Stimulated activated CD8-positive, alpha-beta memory T cell treated with anti-CD3 and anti-CD28 coated beads, Interleukin-4, amount 100 ng/mL, for 48 hours (primary cell): Measurements from ENCODE around the gene PPP2R3B.
"Not testable (repeated sequence)": the region's sequence is repeated elsewhere in the genome, so short reads cannot be mapped to it uniquely, and the experiment has no call there.

Experiments used
- DNase-seq: peaks from one replicate; pipeline ENCODE4 v3.0.0-alpha.2; 2020

Gene PPP2R3B

DNA sequence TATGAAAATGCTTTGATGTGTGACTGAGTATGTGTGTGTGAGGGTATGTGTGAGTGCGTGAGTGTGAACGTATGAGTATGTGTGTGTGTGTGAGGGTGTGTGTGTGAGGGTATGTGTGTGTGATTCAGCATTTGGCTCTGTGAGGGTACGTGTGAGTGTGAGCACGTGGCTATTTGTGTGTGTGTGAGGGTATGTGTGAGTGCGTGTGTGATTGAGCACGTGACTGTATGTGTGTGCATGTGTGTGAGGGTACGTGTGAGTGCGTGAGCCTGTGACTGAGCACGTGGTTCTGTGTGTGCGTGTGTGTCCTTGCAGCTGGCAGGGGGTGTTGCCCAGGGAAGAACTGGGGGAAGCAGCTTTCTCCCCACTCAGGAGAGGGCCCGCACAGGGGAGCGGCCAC, 16.1 kb upstream of the PPP2R3B start:
- DNase-seq: no peak

- no peak for DNase-seq
These were observed 13.6 kb upstream of the PPP2R3B start for GRCh38 chrX:400258-400657.

GRCh38 chrX:397575-397974, 10.9 kb upstream of the PPP2R3B start:
- DNase-seq: no peak

- DNase-seq: no peak
These were observed 8.1 kb upstream of the PPP2R3B start for GRCh38 chrX:394830-395229.

DNA sequence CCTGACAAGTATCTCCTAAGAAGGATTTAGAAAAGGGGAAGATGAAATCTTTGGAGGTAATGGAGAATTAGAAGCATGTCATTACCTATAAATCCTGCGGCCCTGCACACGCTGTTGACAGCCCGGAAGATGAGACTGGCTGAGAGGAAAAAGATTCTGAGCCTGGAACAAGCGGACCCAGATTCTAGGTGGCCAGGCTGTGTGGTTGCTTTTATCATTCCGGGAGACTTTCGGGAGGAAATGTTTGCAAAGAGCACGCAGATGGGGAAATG, 5.8 kb upstream of the PPP2R3B start:
- no peak for DNase-seq

GRCh38 chrX:391717-392574, 5.2 kb upstream of the PPP2R3B start:
- no peak for DNase-seq

DNA sequence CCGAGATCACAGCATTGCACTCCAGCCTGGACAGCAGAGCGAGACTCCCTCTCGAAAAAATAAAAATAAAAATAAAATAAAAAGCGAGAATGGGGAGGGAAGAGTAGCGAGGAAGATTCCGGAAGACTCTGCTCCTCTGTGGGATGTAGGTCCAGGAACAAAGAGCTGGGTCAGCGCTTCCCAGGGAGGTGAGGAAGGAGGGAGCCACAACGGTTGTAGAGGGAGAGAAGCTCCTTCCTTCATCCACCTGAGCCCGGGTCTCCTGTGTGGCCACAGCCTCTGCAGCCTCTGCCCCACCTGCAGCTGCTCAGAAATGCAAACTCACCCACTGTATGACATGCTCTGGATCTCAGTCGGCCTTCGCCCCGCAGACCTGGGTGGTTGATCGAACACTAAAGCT, 3.8 kb upstream of the PPP2R3B start:
- DNase-seq: no peak

- DNase-seq: no peak
These were observed 2.3 kb upstream of the PPP2R3B start for GRCh38 chrX:389021-389441.

DNA sequence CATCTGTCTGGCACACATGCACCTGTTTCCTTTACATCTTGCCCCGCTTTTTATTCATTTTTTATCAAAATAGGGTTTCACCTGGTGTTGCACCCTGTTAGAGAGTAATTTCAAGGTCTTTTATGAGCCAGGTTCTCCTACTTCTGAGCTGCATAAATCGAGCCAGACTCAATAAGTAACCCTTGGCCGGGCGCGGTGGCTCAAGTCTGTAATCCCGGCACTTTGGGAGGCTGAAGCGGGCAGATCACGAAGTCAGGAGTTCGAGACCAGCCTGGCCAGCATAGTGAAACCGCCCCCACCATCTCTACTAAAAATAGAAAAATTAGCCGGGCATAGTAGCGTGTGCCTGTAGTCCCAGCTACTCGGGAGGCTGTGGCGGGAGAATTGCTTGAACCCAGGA, 1.0 kb upstream of the PPP2R3B start:
- DNase-seq: no peak

DNA sequence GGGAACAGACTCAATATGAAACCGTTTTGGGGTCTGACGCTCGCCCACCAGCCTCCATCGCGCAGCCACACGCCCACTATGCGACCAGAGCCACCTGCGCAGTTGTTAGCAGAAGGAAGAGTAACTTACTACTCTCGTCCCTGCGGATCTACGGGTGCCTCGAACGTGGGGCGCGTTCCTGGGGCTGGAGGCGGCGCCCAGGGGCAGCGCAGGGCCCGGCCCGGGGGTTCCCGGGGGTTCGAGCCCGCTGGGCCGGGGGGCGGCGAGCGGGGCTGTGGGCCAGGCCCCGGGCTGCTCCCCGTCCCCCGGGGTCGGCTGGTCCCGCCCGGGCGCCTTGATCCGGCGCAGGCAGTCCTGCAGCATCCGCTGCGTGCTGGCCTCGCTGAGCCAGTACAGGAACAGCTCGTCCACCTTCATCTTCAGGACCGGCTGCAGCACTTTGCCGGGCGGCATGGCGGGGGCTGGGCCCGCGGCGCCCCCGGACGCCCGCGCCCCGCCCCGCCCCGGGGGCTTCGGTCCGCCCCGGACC, 404 bp downstream of the PPP2R3B start:
- DNase-seq: peak; percentile 67

DNA sequence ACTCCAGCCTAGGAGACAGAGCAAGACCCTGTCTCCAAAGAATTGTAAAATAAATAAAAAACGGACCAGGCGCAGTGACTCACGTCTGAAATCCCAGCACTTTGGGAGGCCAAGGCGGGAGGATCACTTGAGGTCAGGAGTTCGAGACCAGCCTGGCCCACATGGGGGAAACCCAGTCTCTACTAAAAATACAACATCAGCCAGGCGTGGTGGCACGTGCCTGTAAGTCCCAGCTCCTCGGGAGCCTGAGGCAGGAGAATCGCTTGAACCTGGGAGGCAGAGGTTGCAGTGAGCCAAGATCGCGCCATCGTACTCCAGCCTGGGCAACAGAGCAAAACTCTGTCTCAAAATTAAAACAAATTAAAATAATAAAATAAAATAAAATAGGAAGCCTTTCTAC, 971 bp downstream of the PPP2R3B start:
- DNase-seq: not testable (repeated sequence)

DNA sequence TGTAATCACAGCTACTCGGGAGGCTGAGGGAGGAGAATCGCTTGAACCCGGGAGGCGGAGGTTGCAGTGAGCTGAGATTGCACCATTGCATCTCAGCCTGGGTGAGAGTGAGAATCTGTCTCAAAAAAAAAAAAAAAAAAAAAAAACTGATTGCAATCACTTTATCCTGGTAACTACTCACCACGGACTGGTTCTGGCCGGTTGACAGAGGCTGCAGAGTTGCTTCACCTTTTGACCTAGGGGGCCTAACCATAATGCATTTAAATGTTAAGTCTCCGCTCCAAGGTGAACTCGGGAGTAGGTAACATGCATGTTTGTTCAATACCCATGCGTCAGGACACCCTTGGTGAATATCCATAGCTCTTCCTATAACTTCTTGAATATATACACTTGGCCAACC, 1.8 kb downstream of the PPP2R3B start:
- DNase-seq: no peak

DNA sequence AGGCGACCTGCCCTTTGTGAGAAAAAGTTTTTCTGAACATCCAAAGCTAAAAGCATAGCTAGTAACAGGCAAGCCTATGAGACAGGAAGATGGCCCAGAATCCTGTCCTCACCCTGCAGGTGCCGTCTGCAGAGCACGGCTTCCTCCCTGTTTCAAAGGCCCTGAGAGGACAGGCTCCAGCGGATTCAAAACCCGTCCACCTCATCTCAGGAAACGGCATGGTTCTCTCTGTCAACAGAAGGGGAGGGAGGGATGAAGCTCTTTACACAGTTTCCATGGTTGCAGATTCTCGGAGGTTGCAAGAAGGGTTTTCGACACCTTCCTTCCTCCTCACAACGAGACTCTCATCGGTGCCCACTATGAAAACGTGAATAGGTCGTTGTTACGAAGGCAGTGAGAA, 8.3 kb downstream of the PPP2R3B start:
- DNase-seq: no peak

- not testable (repeated sequence) for DNase-seq
These were observed 10.5 kb downstream of the PPP2R3B start for GRCh38 chrX:376206-376605.

GRCh38 chrX:375181-376036, 11.3 kb downstream of the PPP2R3B start:
- no peak for DNase-seq

DNA sequence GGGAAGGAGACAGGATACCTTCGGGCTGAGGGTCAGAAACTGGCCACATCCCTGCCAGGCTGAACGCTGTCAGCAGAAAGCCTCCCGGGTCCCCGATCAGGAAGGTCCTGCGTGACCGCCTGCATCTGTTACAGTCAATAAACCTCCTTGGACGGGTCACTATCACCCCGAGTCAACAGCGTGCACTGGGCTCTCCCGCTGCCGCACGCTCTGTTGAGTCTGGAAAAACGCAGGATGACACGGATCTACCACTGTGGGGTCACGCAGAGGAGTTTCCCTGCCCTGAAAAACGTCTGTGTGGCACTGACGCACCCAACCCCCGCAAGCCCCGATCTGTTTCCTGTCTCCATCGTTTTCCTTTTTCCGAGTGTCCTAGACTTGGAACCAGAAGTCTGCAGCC, 12.1 kb downstream of the PPP2R3B start:
- no peak for DNase-seq

DNA sequence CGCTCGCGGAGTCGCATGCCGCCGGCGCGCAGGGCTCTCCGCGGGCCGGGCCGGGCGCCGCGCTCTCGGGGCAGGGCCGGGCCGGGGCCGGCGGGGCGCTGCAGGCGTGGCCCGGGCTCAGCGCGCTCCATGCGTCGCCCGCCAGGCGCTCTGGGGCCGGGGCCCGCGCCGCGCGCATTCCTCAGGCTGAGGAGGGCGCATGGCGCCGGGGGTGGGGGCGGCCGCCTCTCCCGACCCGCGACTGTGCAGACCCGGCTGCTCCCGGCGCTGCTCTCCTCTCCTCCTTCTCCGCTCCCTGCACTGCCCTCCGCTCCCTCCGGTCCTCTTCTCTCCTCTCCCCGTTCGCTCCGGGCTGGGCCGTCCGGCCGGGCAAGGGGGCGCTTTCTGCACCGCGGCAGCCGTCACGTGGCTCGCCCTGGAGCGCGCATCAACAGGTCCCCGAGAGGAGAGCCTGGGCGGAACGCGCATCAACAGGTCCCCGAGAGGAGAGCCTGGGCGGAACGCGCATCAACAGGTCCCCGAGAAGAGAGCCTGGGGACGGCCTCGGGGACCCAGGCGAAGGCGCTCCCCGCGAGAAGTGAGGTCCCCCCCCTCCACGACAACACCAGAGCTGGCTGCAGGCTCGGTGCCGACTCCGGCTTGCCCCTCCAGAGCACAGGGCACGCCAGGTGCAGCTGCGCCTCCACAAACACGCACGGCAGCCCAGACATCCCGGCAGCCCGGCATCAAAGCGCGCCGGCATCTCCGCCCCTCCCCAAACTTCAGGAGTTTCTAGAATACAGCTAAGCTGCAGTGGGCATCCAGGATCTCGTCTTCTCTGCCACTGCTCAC, 12.9 kb downstream of the PPP2R3B start:
- peak; percentile 64 for DNase-seq

DNA sequence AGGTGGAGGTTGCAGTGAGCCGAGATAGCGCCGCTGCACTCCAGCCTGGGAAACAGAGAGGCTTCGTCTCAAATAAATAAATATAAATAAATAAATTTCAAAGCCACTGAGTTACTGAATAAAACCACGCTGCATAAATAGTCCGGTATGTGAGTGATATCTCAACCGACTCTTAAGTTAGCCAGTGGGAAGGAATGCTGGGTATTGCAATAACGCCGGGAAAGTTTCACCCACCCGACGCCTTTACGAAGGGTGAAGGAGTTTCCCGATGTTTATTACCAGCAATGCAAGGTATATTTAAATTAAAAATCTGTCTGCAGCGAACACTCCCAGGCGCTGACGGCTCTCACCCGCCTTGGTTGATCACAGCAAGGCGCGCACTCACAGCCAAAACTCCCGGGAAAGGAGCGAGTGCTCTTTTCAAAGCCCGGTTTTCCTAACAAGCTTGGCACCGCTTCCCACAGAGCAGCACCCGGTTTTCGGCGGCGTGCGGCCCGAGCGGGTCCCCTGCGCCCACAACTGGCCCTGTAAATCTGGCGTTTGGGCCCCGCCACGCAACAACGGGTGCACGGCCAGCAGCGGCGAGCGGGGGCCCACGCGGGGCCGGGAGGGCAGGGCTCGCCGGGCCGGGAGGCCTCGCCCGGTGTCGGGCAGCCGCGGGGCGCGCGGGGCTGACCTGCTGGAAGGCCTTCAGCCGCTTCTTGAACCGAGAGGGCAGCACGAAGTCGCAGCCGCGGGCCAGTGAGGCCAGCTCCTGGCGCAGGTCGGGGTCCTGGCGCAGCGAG, 13.7 kb downstream of the PPP2R3B start:
- DNase-seq: no peak

DNA sequence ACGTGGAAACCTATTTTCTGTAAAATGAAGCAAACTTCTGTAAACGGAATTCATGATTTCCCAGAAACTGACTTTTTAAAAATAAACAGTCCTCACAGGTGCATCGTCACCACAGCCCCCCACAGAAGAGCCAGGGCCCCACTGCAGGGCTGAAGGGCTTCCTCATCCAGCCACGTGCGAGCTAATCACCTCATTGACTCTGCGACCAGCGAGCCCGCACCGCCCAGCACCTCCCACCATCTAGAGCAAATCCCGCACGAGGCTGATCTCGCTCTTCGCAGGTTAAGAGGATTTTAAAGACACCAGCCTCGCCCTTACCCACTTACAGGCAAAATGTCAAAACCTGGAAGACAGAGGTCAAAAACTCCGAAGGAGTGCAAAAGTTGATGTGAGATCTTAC, 14.8 kb downstream of the PPP2R3B start:
- DNase-seq: no peak

DNA sequence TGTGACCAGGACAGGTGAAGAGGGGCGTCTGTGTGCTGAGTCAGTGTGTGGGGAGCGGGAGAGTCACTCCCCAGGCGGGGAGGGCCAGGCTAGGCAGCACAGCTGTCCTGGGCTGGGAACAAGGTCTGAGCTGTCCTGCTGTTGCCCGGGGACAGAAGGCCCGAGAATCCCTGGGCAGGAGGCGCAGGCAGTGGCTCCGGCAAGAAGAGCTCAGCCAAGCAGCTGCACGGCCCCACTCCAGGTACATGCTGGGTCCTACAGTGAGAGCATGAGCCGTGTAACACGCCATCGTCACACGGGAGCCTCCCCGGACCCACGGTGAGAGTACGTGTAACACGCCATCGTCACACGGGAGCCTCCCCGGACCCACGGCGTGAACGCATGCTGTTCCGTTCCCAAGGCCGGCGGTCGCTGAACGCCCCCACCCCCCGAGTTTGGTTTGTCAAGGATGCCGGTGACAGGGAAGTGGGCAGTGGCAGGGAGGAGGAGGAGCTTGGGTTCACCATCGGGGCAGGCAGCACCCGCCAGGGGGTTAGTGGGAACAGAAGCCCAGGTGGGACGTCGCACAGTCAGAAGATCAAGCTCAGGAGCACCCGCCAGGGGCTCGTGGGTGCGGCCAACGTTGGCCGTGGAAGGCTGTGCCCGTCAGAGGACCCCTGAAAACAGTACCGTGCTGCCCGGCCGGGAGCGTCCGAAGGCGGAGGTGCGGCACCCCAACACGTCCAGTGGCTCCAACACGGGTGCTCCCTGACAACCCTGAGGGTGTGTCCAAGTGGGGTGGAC, 15.6 kb downstream of the PPP2R3B start:
- no peak for DNase-seq

DNA sequence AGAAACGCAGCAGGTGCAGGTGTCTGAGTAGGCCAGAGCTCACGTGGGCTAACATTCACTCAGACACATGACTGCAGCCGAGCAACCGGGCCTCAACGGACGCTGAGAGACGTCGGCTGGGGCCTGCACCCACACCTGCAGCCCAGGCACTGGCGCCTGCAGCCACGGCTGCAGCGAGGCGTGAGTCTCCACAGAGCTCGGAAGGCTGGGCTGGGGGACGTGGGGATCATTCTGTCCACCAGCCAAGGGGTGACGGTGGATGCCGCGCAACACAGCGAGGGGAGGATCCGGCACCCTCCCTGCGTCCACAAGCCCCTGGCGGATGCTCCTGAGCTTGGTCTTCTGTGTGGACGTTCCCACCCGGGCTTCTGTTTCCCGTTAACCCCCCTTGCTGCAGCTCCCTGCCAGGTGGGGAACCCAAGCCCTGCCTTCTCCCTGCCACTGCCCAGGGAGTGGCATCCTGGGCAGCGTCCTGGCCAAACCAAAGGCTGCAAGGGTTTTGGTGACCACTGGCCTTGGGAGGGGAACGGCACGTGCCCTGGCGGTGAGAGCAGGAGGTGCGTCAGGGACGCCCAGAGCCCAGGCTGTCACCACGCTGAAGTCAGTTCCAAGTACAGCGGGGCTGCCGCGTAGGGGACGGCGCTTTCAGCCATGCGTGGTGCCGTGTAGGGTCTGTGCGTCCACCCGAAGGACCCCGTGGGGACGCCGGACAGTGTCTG, 16.3 kb downstream of the PPP2R3B start:
- DNase-seq: no peak
